ENCODE data around the gene IKZF3.

The IKZF3 gene

GRCh38 chr17:39814497-39814896, 49.6 kb downstream of the IKZF3 start:
- no peak for DNase-seq

GRCh38 chr17:39813631-39814030, 50.5 kb downstream of the IKZF3 start:
- DNase-seq, result no peak

GRCh38 chr17:39812466-39812865, 51.6 kb downstream of the IKZF3 start:
- no peak for DNase-seq

- DNase-seq, result no peak
Measured at GRCh38 chr17:39810939-39811728, 53.0 kb downstream of the IKZF3 start.

GRCh38 chr17:39809221-39809620, 54.9 kb downstream of the IKZF3 start:
- DNase-seq, result no peak

- DNase-seq, result no peak
Measured at GRCh38 chr17:39808409-39808997, 55.6 kb downstream of the IKZF3 start.

GRCh38 chr17:39804839-39805238, 59.3 kb downstream of the IKZF3 start:
- no peak for DNase-seq

GRCh38 chr17:39801055-39801454, 63.1 kb downstream of the IKZF3 start:
- no peak for DNase-seq

- no peak for DNase-seq
Measured at GRCh38 chr17:39800540-39800939, 63.6 kb downstream of the IKZF3 start.

- DNase-seq, result no peak
Measured at GRCh38 chr17:39799395-39799794, 64.7 kb downstream of the IKZF3 start.

- no peak for DNase-seq
Measured at GRCh38 chr17:39794249-39794970, 69.7 kb downstream of the IKZF3 start.

- no peak for DNase-seq
Measured at GRCh38 chr17:39793301-39793872, 70.7 kb downstream of the IKZF3 start.

- no peak for DNase-seq
Measured at GRCh38 chr17:39792526-39793221, 71.4 kb downstream of the IKZF3 start.

GRCh38 chr17:39791111-39791992, 72.8 kb downstream of the IKZF3 start:
- no peak for DNase-seq

GRCh38 chr17:39787743-39788484, 76.2 kb downstream of the IKZF3 start:
- DNase-seq, result no peak

- DNase-seq, result no peak
Measured at GRCh38 chr17:39787041-39787440, 77.1 kb downstream of the IKZF3 start.

GRCh38 chr17:39782980-39783379, 81.1 kb downstream of the IKZF3 start:
- DNase-seq, result no peak

- no peak for DNase-seq
Measured at GRCh38 chr17:39782481-39782880, 81.6 kb downstream of the IKZF3 start.

- DNase-seq, result no peak
Measured at GRCh38 chr17:39781861-39782213, 82.3 kb downstream of the IKZF3 start.

- DNase-seq, result no peak
Measured at GRCh38 chr17:39781031-39781860, 82.9 kb downstream of the IKZF3 start.

Data from fibroblast of skin of right quadriceps (primary cell).